ENCODE results near the gene CACNG6.
"Not testable (repeated sequence)": the region's sequence is repeated elsewhere in the genome, so short reads cannot be mapped to it uniquely, and the experiment has no call there.

The CACNG6 gene, protein sequence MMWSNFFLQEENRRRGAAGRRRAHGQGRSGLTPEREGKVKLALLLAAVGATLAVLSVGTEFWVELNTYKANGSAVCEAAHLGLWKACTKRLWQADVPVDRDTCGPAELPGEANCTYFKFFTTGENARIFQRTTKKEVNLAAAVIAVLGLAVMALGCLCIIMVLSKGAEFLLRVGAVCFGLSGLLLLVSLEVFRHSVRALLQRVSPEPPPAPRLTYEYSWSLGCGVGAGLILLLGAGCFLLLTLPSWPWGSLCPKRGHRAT

DNA sequence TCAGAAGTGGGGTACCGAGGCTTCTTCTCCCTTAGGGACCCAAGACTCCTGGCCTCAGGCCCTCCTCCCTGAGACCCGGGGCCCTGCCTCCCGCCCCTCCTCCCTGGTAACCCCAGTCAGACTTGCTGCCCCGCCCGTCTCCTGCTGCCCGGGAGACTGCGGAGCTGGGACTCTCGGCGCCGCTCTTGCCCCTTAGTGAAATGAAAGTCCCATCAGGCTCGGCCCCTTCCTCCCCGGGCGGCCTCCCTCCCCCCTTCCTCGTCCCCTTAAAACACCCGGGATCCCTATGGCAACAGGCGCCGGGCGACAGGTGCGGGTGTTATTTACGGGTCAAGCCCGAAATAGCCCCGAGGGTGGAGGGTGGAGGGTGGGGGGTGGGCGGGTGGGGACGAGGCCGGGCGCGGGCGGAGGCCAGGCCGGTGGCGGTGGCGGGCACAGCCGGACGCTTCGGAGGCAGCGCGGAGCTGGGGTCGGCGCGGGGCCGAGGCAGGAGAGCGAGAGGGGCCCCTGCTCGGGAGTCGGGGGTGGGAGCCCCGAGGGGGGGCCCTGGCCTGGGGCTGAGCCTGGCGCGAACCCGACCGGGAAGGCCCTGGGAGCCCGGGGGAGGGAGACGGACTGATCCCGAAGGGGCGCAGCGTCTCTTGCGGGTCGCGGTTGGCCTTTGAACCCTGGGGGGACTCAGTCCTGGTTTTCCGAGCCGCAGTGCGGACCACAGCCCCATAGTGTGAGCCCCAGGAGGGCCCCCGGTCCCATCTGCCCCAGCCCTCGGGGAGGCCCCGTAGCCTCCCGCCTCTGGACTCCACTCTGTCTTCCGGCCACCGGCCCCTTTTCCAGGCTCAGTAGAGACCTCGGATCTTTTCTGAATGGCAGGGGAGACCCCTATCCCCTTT, at the start of gene CACNG6:
Gene CACNG6 (plus strand): TSS at position 414 of the 890 bp plus-strand sequence. CDS start 1,241 bp downstream, outside the sequence.
- no peak for FAIRE-seq

- no peak for FAIRE-seq
Observed at GRCh38 chr19:53942001-53942786, 49.2 kb upstream of the CACNG6 start.

- no peak for FAIRE-seq
Observed at GRCh38 chr19:53944416-53944815, 47.0 kb upstream of the CACNG6 start.

- FAIRE-seq: no peak
Observed at GRCh38 chr19:53944933-53945332, 46.5 kb upstream of the CACNG6 start.

- no peak for FAIRE-seq
Observed at GRCh38 chr19:53945441-53945840, 46.0 kb upstream of the CACNG6 start.

DNA sequence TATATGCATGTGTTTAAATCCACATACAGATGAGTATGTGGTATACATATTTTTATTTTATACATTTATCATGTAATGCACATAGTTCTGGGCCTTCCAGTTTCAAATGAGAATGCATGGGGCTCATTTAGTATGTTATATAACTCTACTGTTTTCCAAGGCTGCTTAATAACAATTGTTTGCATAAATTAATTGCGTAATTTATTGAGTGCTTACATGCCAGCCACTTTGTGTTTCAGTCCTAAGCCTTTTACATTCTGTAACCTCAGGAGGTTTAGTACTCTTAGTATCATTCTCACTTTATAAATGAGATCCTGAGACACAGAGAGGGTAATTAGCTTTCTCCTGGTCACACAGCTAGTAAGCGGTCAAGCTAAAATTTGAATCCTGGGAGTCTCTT, 45.4 kb upstream of the CACNG6 start:
- no peak for FAIRE-seq

DNA sequence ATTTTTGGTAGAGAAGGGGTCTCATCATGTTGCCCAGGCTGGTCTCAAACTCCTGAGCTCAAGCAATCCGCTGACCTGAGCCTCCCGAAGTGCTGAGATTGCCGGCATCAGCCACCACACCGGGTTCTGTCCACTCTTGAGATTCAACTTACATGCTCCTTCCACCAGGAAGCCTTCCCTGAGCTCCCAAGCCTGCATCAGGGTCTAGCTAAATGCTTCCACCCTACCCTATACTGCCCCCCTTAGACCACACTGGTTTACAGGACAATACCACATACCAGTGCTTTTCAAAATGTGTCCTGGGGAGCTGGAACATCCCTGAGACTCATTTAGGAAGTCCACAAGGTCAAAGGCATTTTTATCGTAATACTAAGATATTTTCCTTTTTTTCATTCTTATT, 43.8 kb upstream of the CACNG6 start:
- no peak for FAIRE-seq

GRCh38 chr19:53948611-53949010, 42.8 kb upstream of the CACNG6 start:
- FAIRE-seq: not testable (repeated sequence)

DNA sequence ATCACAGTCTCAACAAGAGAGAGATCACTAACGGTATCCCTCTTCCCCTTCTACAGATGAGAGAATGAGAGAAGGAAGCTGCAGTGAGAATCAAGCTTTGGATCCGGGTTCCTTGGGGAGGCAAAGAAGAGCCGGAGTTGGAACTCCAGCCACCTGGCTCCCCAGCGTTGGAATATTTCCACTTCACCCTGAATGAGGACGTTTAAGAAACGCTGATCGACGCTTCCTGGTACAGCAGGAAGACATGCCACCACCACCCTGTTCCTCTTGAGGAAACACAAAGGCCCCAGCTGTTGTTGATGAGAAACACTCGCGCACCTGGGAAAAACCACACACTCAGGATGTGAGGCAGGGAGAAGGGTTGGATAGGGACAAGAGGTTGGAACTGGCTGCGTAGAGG, 40.0 kb upstream of the CACNG6 start:
- FAIRE-seq: no peak

DNA sequence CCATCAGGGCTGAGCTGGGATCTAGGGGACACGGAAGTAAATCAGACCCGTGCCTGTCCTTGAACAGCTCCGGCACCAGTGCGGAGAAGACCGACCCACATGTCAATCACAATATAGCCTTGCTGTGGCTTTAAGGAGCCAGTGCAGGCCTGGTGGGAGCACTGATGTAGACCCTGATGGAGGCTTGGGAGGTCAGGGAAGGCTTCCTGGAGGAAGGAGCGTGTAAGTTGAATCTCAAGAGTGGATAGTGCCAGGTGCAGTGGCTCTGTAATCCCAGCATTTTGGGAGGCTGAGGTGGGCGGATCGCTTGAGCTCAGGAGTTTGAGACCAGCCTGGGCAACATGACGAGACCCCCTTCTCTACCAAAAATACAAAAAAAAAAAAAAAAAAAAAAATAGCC, 39.5 kb upstream of the CACNG6 start:
- no peak for FAIRE-seq

- FAIRE-seq: no peak
Observed at GRCh38 chr19:53953383-53953782, 38.1 kb upstream of the CACNG6 start.

GRCh38 chr19:53957448-53958167, 33.8 kb upstream of the CACNG6 start:
- FAIRE-seq: no peak

- FAIRE-seq: no peak
Observed at GRCh38 chr19:53958168-53958571, 33.3 kb upstream of the CACNG6 start.

GRCh38 chr19:53958823-53959757, 32.3 kb upstream of the CACNG6 start:
- no peak for FAIRE-seq

- no peak for FAIRE-seq
Observed at GRCh38 chr19:53960187-53960586, 31.2 kb upstream of the CACNG6 start.

DNA sequence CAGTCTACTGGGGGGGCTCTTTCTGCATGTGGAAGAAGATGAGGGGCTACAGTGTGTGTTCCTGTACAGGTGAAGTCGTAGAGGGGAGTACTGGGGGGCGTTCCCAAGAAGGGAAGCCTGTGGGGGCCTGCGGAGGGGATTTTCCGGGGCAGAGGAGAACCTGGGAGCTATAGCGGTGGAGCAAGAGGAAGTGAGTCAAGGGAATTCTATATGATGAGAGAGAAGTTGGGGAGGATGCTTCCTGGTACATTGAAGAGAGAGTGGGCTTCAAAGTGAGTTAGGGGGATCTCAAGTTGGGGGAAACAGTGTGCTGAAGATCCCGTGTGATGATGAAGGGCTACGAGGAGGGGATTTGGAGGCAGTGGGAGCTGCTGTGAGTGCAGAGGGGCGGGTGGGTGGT, 30.6 kb upstream of the CACNG6 start:
- no peak for FAIRE-seq

- no peak for FAIRE-seq
Observed at GRCh38 chr19:53961523-53962356, 29.7 kb upstream of the CACNG6 start.

DNA sequence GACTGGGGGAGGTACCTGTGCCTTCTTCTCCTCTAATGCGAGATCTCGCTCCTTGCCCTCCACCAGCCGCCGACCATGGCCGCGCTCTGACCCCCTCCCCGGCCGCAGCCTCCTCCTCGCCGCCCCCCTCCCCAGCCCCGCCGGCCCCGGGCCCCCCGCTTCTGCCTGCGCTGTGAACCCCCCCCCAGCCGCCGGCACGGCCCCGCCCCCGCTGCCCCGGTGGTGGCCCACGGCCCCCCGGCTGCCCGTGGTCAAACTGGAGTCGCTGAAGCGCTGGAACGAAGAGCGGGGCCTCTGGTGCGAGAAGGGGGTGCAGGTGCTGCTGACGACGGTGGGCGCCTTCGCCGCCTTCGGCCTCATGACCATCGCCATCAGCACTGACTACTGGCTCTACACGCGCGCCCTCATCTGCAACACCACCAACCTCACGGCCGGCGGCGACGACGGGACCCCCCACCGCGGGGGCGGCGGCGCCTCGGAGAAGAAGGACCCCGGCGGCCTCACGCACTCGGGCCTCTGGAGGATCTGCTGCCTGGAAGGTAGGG, 28.5 kb upstream of the CACNG6 start, which contains the start of gene CACNG8:
Gene CACNG8 (plus strand): TSS at position 51 of the 545 bp plus-strand sequence.
- FAIRE-seq: no peak

DNA sequence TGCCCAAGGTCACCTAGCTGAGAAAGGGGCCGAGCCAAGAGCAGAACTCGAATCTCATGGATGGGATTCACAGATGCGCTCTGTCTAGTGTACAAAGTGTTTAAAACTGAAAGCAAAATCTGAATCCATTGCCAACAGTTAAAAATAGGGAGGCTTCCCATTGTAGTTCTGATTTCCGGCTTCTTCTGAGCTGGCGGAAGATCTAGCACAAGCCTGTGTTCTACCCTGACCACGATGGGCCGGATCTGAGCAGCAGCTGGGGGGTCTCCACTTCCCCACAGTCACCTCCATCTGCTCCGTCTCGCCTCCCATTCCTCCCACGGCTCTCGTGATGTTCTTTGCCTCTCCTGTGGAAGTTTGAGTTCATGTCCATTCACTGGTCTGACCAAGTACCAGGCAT, 26.3 kb upstream of the CACNG6 start:
- no peak for FAIRE-seq

DNA sequence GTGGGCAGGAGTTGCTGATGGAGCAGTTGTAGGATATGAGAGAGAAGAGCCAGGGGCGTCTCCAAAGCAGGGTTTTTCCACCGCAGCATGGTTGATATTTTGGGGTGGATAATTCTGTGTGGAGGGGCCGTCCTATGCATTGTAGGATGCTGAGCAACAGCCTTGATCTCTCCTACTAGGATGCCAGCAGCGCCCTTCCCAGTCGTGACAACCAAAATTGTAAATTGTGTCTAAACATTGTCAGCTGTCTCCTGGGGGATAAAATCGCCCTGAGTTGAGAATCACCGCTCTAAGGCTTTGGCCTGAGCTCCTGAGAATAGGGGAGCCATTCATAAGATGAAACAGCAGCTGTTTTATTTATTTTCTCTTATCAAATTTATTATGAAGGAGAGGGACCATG, 24.5 kb upstream of the CACNG6 start:
- no peak for FAIRE-seq
